GM12878 (cell line): ENCODE measurements around the gene TNRC6C. TPM values are rescaled to one million over a fixed set of nuclear protein-coding genes. Genes with fewer than 3 reads are reported as not detected.

Experiments used
- ATAC-seq: fragments of 200-7000 bp; cut with Tn5 transposase; 3 replicates; pipeline ENCODE4 v1.9.1; 2020; ENCODE audit warnings: mild to moderate bottlenecking, moderate library complexity
- BruUV-seq: library from RNA; stranded (reverse); fragments of 400-500 nt; replicated peaks from 2 replicates; lab custom pipeline; 2021; lab: Mats Ljungman, UMichigan
- CTCF ChIA-PET: fragments of 300-600 bp; sonication (Branson Sonifier 250); formaldehyde crosslinking; extraction: SDS; loops from one replicate; lab custom pipeline; 2021; ENCODE audit warnings: inconsistent platforms; lab: Yijun Ruan, JAX
- POLR2A ChIA-PET: fragments of 350-600 bp; formaldehyde crosslinking; extraction: SDS; loops from one replicate; lab custom pipeline; 2021; ENCODE audit warnings: inconsistent platforms; lab: Charles Lee
- RAD21 ChIA-PET: fragments of 300-600 bp; sonication (Branson Sonifier 250); formaldehyde crosslinking; loops from one replicate; lab custom pipeline; 2023; ENCODE audit warnings: antibody characterized with exemption; ENCODE audit not compliant: unreplicated experiment; lab: Charles Lee
- SMC1A ChIA-PET: fragments of 300-600 bp; sonication (Branson Sonifier 250); formaldehyde crosslinking; loops from one replicate; lab custom pipeline; 2023; ENCODE audit not compliant: unreplicated experiment, uncharacterized antibody; lab: Charles Lee
- DNase-seq: peaks from one replicate; pipeline ENCODE4 v3.0.0-alpha.2; 2011; ENCODE audit warnings: low read depth, low spot score
- FAIRE-seq: peaks from 3 replicates; lab custom pipeline; 2011; peaks lifted over from hg19 to GRCh38; lab: Jason Lieb, UNC
- H2AFZ ChIP-seq: 2 replicates; pipeline ENCODE4 v1.6.0; 2011; ENCODE audit warnings: low read depth, low read length, control low read depth; ENCODE audit not compliant: control insufficient read depth
- H3K27ac ChIP-seq: 2 replicates; pipeline ENCODE4 v1.5.1; 2011; ENCODE audit warnings: control low read depth; ENCODE audit not compliant: control insufficient read depth, insufficient read depth
- H3K27me3 ChIP-seq, 2 experiments: replicated peaks in 1 of 2; 2 replicates each; pipeline versions ENCODE4 v1.6.0 to v1.6.1; 2011; ENCODE audit warnings: low read length in 1 of 2; ENCODE audit not compliant: control insufficient read depth in 2 of 2, insufficient read depth in 2 of 2
- H3K36me3 ChIP-seq, 2 experiments: 2 replicates each; pipeline ENCODE4 v1.5.1; 2011; ENCODE audit warnings: low read length in 1 of 2; ENCODE audit not compliant: control insufficient read depth in 2 of 2, insufficient read depth in 2 of 2
- H3K4me1 ChIP-seq: 2 replicates; pipeline ENCODE4 v1.6.1; 2011; ENCODE audit warnings: mild to moderate bottlenecking, low read length, moderate library complexity, mixed read lengths; ENCODE audit not compliant: control insufficient read depth, insufficient read depth
- H3K4me2 ChIP-seq: 2 replicates; pipeline ENCODE4 v1.6.0; 2011; ENCODE audit warnings: control low read depth; ENCODE audit not compliant: control insufficient read depth, insufficient read depth
- H3K4me3 ChIP-seq: fragments of 200-600 bp; sonication (generic); 2 replicates; pipeline ENCODE4 v1.5.1; 2016
- H3K79me2 ChIP-seq: 2 replicates; pipeline ENCODE4 v1.6.0; 2011; ENCODE audit warnings: low read length; ENCODE audit not compliant: control insufficient read depth, insufficient read depth
- H3K9ac ChIP-seq: 2 replicates; pipeline ENCODE4 v1.8.0; 2011; ENCODE audit warnings: low read length, control low read depth, mixed read lengths; ENCODE audit not compliant: control insufficient read depth, insufficient read depth
- H3K9me3 ChIP-seq: replicated peaks from 3 replicates; pipeline ENCODE4 v1.5.1; 2011; ENCODE audit warnings: mild to moderate bottlenecking, low read length; ENCODE audit not compliant: control insufficient read depth, insufficient read depth
- H4K20me1 ChIP-seq: 2 replicates; pipeline ENCODE4 v1.6.0; 2011; ENCODE audit not compliant: control insufficient read depth, insufficient read depth
- DPF2 ChIP-seq: fragments of 450-650 bp; IDR thresholded peaks from 2 replicates; pipeline ENCODE4 v1.6.1; 2017; ENCODE audit warnings: mild to moderate bottlenecking
- IKZF1 ChIP-seq: fragments of 450-650 bp; conservative IDR thresholded peaks from 2 replicates; pipeline ENCODE4 v1.6.1; 2017; ENCODE audit warnings: antibody characterized with exemption, mild to moderate bottlenecking
- POLR2A ChIP-seq: IDR thresholded peaks from 2 replicates; pipeline ENCODE4 v1.6.1; 2011; ENCODE audit warnings: low read depth, mild to moderate bottlenecking, low read length
- POLR2AphosphoS2 ChIP-seq: IDR thresholded peaks from 2 replicates; pipeline ENCODE4 v1.6.1; 2011; ENCODE audit warnings: low read depth, mild to moderate bottlenecking, low read length, improper control_type of control experiment, moderate library complexity
- SREBF2 ChIP-seq: IDR thresholded peaks from 2 replicates; pipeline ENCODE4 v1.6.1; 2012; ENCODE audit warnings: mild to moderate bottlenecking, low read length
- TARDBP ChIP-seq: IDR thresholded peaks from 2 replicates; pipeline ENCODE4 v1.6.1; 2016; ENCODE audit warnings: borderline replicate concordance
- YBX1 ChIP-seq: fragments of 450-650 bp; IDR thresholded peaks from 2 replicates; pipeline ENCODE4 v1.6.1; 2016; ENCODE audit warnings: antibody characterized with exemption
- ZSCAN29 ChIP-seq: fragments of 450-650 bp; IDR thresholded peaks from 2 replicates; pipeline ENCODE4 v1.6.1; 2017; ENCODE audit warnings: mild to moderate bottlenecking, moderate library complexity
- WGBS: methylation state at CpG from one replicate; pipeline ENCODE4 v1.1.6; 2016; ENCODE audit warnings: low lambda C conversion rate; ENCODE audit not compliant: insufficient replicate concordance, insufficient coverage; ENCODE audit errors: missing lambda C conversion rate; 5-methylcytosine and 5-hydroxymethylcytosine counted together
- in situ Hi-C: fragments of 300-500 bp; cut with MboI; formaldehyde crosslinking; loops from 9 replicates; pipeline ENCODE4 v1.14.3; 2018; ENCODE audit warnings: mixed read lengths
- intact Hi-C: fragments of 100-400 bp; cut with micrococcal nuclease; formaldehyde crosslinking; loops from one replicate; pipeline ENCODE4 v1.14.2; 2022; ENCODE audit not compliant: unreplicated experiment
- polyA plus RNA-seq, 11 experiments: library from polyadenylated mRNA; depleted of rRNA in 4 of 11; unstranded in 6 of 11; stranded (reverse) in 5 of 11; fragments of >200 nt; fragmentation: Nextera tagmentation in 4 of 11; fragmentation: Illumina TruSeq in 1 of 11; extraction: Ambion mirVana in 4 of 11; extraction: Trizol in 1 of 11; gene quantifications; 1 replicate in 1 of 11; 2 replicates in 10 of 11; pipeline versions ENCODE4 v1.2.1 to v1.2.3, GENCODE V29; 2011 to 2016; ENCODE audit warnings: inconsistent platforms in 2 of 11, missing spikeins in 2 of 11, low read depth in 1 of 11
- total RNA-seq, 4 experiments: library from RNA; depleted of rRNA in 3 of 4; stranded (reverse); fragments of >200 nt in 3 of 4; fragmentation: Illumina TruSeq in 1 of 4; extraction: Trizol in 1 of 4; gene quantifications; 2 replicates each; pipeline versions ENCODE4 v1.2.1 to v1.2.3, GENCODE V29; 2013 to 2021

TNRC6C gene
- total and polyA plus RNA-seq, 10 of the 15 experiments (the other 5 are each of a cell fraction or from before 2014, with no cell fraction given) = 0.40 to 6.1 (median 0.96) TPM

GRCh38 chr17:78125138-78125913 lies 166.8 kb downstream of the TNRC6C start (continued):
- TF ChIP-seq SREBF2 (no peak), DPF2 (0 out of 2 replicates have a peak, but pooled peaks have one; percentile 26), YBX1 (no peak), ZSCAN29 (no peak)

- POLR2A ChIA-PET = interaction anchor here (0.9 to 8.0 kb wide), 9 partner anchors 10 to 107 kb away, joined by 3 to 85 read pairs (median 4); partner anchors contain the start of genes AFMID, SYNGR2 and TK1
- H3K79me2 ChIP-seq = peaks cover 98% of the 10 kb centered on the region
- H3K36me3 ChIP-seq = peaks cover 11 to 13% of the 10 kb centered on the region in 2 experiments
- DNase-seq (no peak), FAIRE-seq (no peak), ATAC-seq (no peak)
- no peaks in the 10 kb centered on the region for H4K20me1 ChIP-seq
- in situ Hi-C loops (no loop called here), intact Hi-C loops (no loop called here)
- WGBS = 10% methylated on average over 21 of the region's 25 CpGs
- TF ChIP-seq POLR2AphosphoS2 = peak; percentile 48
- peak; percentile 58 for TF ChIP-seq POLR2A
- TF ChIP-seq TARDBP = no peak
- TF ChIP-seq IKZF1 = 0 out of 2 replicates have a peak, but pooled peaks have one; percentile 6
- no peaks in the 10 kb centered on the region for H3K27me3 ChIP-seq
- SMC1A ChIA-PET = interaction anchor here (1.1 to 2.9 kb wide), 6 partner anchors 10 to 55 kb away, joined by 3 to 10 read pairs (median 6); no protein-coding TSS in a partner anchor
- no TSS peak for BruUV-seq
- RAD21 ChIA-PET = interaction anchor here (0.9 to 3.9 kb wide), 10 partner anchors 8 to 106 kb away, joined by 4 to 29 read pairs (median 7); no protein-coding TSS in a partner anchor
- peak overlapping the region; percentile 95 for H3K27ac ChIP-seq
- H3K4me3 ChIP-seq = peak overlapping the region; percentile 94
- no peaks in the 10 kb centered on the region for H3K9me3 ChIP-seq
- peak overlapping the region; percentile 93 for H3K9ac ChIP-seq
- H3K4me2 ChIP-seq = peak overlapping the region; percentile 100
- H2AFZ ChIP-seq = no peak overlapping the region
- H3K4me1 ChIP-seq = peaks cover 73% of the 10 kb centered on the region
- CTCF ChIA-PET = interaction anchor here (0.6 to 12.7 kb wide), 8 partner anchors 10 to 107 kb away, joined by 3 to 100 read pairs (median 5); no protein-coding TSS in a partner anchor
Measured at GRCh38 chr17:78125976-78126894, 167.7 kb downstream of the TNRC6C start.
